Naive thymus-derived CD8-positive, alpha-beta T cell (primary cell): ENCODE data around the gene PHF21A. TPM values are rescaled to one million over a fixed set of nuclear protein-coding genes. Genes with fewer than 3 reads are reported as not detected.
A peak's percentile ranks its signal among the peaks of the same experiment; 100 is the strongest.

Experiments
- ATAC-seq, 2 donors: fragments of 150-1000 bp; cut with Tn5 transposase in 1 of 2; sonication (Bioruptor Pico), chemical (Tn5 transposase) in 1 of 2; 1 replicate in 1 of 2; 2 replicates in 1 of 2; pipeline ENCODE4 v1.10.0; 2021; ENCODE audit warnings: mild to moderate bottlenecking in 2 of 2, moderate library complexity in 2 of 2
- POLR2A ChIA-PET: fragments of 350-600 bp; sonication (Branson Sonifier 250); formaldehyde crosslinking; loops from one replicate; lab custom pipeline; 2021; ENCODE audit warnings: antibody characterized with exemption; lab: Charles Lee
- DNase-seq, 10 donors: peaks; one replicate each; pipeline versions ENCODE4 v3.0.0 to v3.0.0-alpha.2; 2020 to 2022
- H3K27ac Mint-ChIP-seq, 10 donors: one replicate each; pipeline ENCODE4 v1.8.0; 2020 to 2022; ENCODE audit warnings: mild to moderate bottlenecking in 10 of 10, mixed read lengths in 10 of 10, moderate library complexity in 4 of 10, inconsistent platforms in 1 of 10
- H3K27me3 Mint-ChIP-seq, 5 donors: one replicate each; pipeline ENCODE4 v1.8.0; 2021 to 2022; ENCODE audit warnings: mixed read lengths in 5 of 5
- H3K36me3 Mint-ChIP-seq, 3 donors: one replicate each; pipeline ENCODE4 v1.8.0; 2020 to 2022; ENCODE audit warnings: mixed read lengths in 3 of 3, mild to moderate bottlenecking in 2 of 3, inconsistent platforms in 1 of 3
- H3K4me1 Mint-ChIP-seq, 4 donors: one replicate each; pipeline ENCODE4 v1.8.0; 2021 to 2022; ENCODE audit warnings: mixed read lengths in 4 of 4
- H3K4me3 Mint-ChIP-seq, 10 donors: one replicate each; pipeline ENCODE4 v1.8.0; 2020 to 2022; ENCODE audit warnings: mild to moderate bottlenecking in 10 of 10, mixed read lengths in 10 of 10, moderate library complexity in 6 of 10, inconsistent platforms in 1 of 10
- H3K9me3 Mint-ChIP-seq, 9 donors: one replicate each; pipeline ENCODE4 v1.8.0; 2020 to 2022; ENCODE audit warnings: mixed read lengths in 9 of 9, mild to moderate bottlenecking in 3 of 9, inconsistent platforms in 1 of 9, moderate library complexity in 1 of 9
- polyA plus RNA-seq, 3 donors: library from polyadenylated mRNA; unstranded; fragments of 300-500 nt; fragmentation: Illumina TruSeq; gene quantifications; one replicate each; pipeline ENCODE4 v1.2.3, GENCODE V29; 2021
- total RNA-seq, 8 experiments: library from RNA in 2 of 8; stranded (reverse) in 2 of 8; gene quantifications; one replicate each; pipeline ENCODE4 v1.2.3 and lab custom pipeline; 2021 to 2026

Gene PHF21A
- 10 to 100 TPM; 55.7 to 60.7 TPM for total RNA-seq
- 1 to 10 TPM; 4.9 to 9.2 (median 6.6) TPM for polyA plus RNA-seq
- 10.7 to 43.3 (median 35.0) reads per million in 6 experiments for total RNA-seq (lab: John Stamatoyannopoulos, UW)

GRCh38 chr11:46121301-46121723 lies at the start of gene PHF21A:
PHF21A (minus strand) TSS chr11:46121454; CDS start chr11:46084219, 37,235 bp downstream.
- POLR2A ChIA-PET: interaction anchor here (0.8 to 1.5 kb wide), 7 partner anchors 9 to 274 kb away, joined by 3 to 6 read pairs (median 3); partner anchors contain the start of genes CRY2 and LARGE2
- ATAC-seq (peak; percentile 62 to 66), DNase-seq (peak; percentile 79 to 93 (median 88))
- H3K27me3 Mint-ChIP-seq: no peaks in the 10 kb centered on the region
- H3K4me3 Mint-ChIP-seq: peak within 1 kb of the TSS; percentile 87 to 97 (median 92)
- peak within 1 kb of the TSS; percentile 90 to 98 (median 94) for H3K27ac Mint-ChIP-seq
- H3K4me1 Mint-ChIP-seq: peaks cover 19 to 42% (median 34%) of the 10 kb centered on the region in 4 donors
- no peaks in the 10 kb centered on the region for H3K9me3 Mint-ChIP-seq
- H3K36me3 Mint-ChIP-seq: no peaks in the 10 kb centered on the region

GRCh38 chr11:46170797-46171196 lies 49.5 kb upstream of the PHF21A start:
- ATAC-seq: no peak
- no peak for DNase-seq

GRCh38 chr11:46162700-46163099 lies 41.4 kb upstream of the PHF21A start:
- POLR2A ChIA-PET: no interaction called here
- peaks cover 29 to 84% (median 38%) of the 10 kb centered on the region in 5 donors for H3K27me3 Mint-ChIP-seq
- H3K27ac Mint-ChIP-seq: no peak overlapping the region
- H3K4me3 Mint-ChIP-seq: no peak overlapping the region
- DNase-seq: no peak
- no peaks in the 10 kb centered on the region for H3K9me3 Mint-ChIP-seq
- H3K4me1 Mint-ChIP-seq: peaks cover 0 to 1% (median 0%) of the 10 kb centered on the region in 4 donors
- peak in 1 of 2 donors; percentile 16 for ATAC-seq
- H3K36me3 Mint-ChIP-seq: peaks cover 0 to 6% (median 0%) of the 10 kb centered on the region in 3 donors

More at GRCh38 chr11:46170797-46171196, 49.5 kb upstream of the PHF21A start:
- Mint-ChIP-seq H3K36me3 (peaks cover 0 to 6% (median 0%) of the 10 kb centered on the region in 3 donors), H3K4me3 (no peak overlapping the region), H3K9me3 (no peaks in the 10 kb centered on the region), H3K27ac (no peak overlapping the region), H3K4me1 (peaks cover 0 to 2% (median 0%) of the 10 kb centered on the region in 4 donors), H3K27me3 (peaks cover 15 to 66% (median 20%) of the 10 kb centered on the region in 5 donors)
- POLR2A ChIA-PET: no interaction called here

DNA sequence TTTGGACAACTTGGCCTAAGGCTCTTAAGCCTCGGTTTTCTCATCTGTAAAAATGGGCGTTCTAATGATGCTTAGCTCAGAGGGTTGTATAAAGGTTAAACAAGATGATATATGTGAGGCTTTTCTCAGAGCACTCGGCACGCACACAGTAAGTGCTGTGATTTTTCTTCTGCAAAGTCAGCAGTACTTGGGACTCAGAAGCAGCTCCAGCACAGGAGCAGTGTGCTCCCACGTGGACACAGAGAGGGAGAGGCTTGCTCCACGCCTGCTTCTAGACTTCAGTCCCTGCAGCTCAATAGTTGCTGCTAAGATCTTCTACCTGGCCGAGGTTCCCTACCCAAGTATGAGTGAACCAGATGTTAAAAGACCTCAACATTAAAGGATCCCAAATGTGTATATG lies 39.9 kb upstream of the PHF21A start:
- POLR2A ChIA-PET: interaction anchor here (0.6 kb wide), 1 partner anchor 521 kb away, joined by 3 read pairs; no protein-coding TSS in a partner anchor
- Mint-ChIP-seq H3K36me3 (peaks cover 0 to 4% (median 0%) of the 10 kb centered on the region in 3 donors), H3K27ac (no peak overlapping the region), H3K4me3 (no peak overlapping the region), H3K9me3 (no peaks in the 10 kb centered on the region), H3K4me1 (peaks cover 0 to 1% (median 0%) of the 10 kb centered on the region in 4 donors), H3K27me3 (peaks cover 24 to 76% (median 34%) of the 10 kb centered on the region in 5 donors)
- ATAC-seq (no peak), DNase-seq (no peak)

DNA sequence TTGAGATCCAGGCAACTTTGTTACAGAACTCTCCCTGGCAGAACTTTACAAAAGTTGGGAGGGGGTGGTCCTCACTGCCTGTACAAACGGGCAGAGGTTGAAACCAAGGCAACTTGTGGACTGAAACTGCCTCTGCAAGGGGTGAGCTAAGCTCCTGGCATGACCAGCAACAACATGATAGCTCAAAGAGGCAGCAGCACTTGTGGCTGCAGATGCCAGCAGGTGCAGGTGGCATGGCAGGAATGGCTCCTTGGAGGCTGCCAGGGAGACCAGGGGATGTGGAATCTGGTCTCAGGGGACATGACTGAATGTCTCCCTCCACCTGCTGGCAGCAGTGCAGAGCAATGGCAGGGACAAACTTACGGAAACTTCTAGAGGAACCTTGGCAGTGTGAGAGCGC lies 38.8 kb upstream of the PHF21A start:
- POLR2A ChIA-PET: no interaction called here
- ATAC-seq (no peak), DNase-seq (no peak)
- no peaks in the 10 kb centered on the region for H3K36me3 Mint-ChIP-seq
- H3K4me1 Mint-ChIP-seq: peaks cover 0 to 1% (median 0%) of the 10 kb centered on the region in 4 donors
- no peak overlapping the region for H3K27ac Mint-ChIP-seq
- H3K9me3 Mint-ChIP-seq: no peaks in the 10 kb centered on the region
- H3K4me3 Mint-ChIP-seq: no peak overlapping the region
- peaks cover 19 to 65% (median 33%) of the 10 kb centered on the region in 5 donors for H3K27me3 Mint-ChIP-seq

DNA sequence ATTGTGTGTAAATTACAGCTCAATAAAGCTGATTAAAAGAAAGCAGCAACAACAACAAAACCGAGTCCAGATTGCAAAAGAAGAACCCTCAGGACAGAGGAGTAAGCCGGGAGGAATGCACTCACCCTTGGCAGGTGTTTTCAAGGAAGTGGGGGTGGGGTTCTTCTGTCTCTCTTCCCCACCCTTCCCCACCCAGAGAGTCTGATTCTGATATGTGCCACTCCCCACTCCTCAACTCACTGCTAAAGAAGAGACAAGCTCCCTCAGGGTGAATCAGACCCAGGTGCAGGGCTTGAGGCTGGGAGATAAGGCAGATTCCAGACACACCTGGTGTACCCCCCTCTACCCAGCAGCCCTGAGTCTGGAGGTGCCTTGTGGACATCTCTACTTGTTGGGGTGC lies 38.4 kb upstream of the PHF21A start:
- H3K4me3 Mint-ChIP-seq: no peak overlapping the region
- POLR2A ChIA-PET: no interaction called here
- no peak for ATAC-seq
- no peaks in the 10 kb centered on the region for H3K36me3 Mint-ChIP-seq
- no peak for DNase-seq
- H3K27me3 Mint-ChIP-seq: peaks cover 18 to 62% (median 33%) of the 10 kb centered on the region in 5 donors
- no peak overlapping the region for H3K27ac Mint-ChIP-seq
- peaks cover 0 to 1% (median 0%) of the 10 kb centered on the region in 4 donors for H3K4me1 Mint-ChIP-seq
- H3K9me3 Mint-ChIP-seq: no peaks in the 10 kb centered on the region

- ATAC-seq (no peak), DNase-seq (no peak)
- peaks cover 0 to 6% (median 0%) of the 10 kb centered on the region in 9 donors for H3K9me3 Mint-ChIP-seq
- no peak overlapping the region for H3K27ac Mint-ChIP-seq
- H3K36me3 Mint-ChIP-seq: peaks cover 0 to 5% (median 0%) of the 10 kb centered on the region in 3 donors
- H3K27me3 Mint-ChIP-seq: peaks cover 1 to 15% (median 6%) of the 10 kb centered on the region in 5 donors
- POLR2A ChIA-PET: interaction anchor here (0.6 kb wide), 1 partner anchor 1566 kb away, joined by 3 read pairs; the partner anchor contains the start of gene AGBL2
- H3K4me3 Mint-ChIP-seq: no peak overlapping the region
- H3K4me1 Mint-ChIP-seq: no peaks in the 10 kb centered on the region
Measured at GRCh38 chr11:46149826-46150225, 28.6 kb upstream of the PHF21A start.

DNA sequence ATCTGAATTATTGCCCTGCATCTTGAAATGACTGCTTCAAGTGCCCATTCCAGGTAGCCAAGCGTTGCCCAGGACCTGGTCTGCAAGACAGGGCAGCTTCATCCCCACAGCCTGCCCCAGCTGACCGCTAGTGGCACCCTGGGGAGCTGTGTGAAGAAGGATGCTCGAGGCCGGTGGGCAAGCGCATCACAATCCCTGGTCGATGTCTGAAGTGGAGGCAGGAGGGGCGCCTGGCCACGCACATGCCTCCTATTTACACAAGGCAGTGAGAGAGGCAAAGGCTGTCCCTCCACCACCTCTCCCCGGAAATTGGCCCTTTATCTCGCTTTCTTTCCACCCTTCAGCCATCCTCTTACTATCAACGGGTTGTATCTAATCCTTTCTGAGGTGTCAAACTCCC lies 28.1 kb upstream of the PHF21A start:
- POLR2A ChIA-PET: no interaction called here
- Mint-ChIP-seq H3K4me3 (no peak overlapping the region), H3K9me3 (peaks cover 0 to 6% (median 0%) of the 10 kb centered on the region in 9 donors), H3K4me1 (no peaks in the 10 kb centered on the region), H3K36me3 (peaks cover 0 to 5% (median 0%) of the 10 kb centered on the region in 3 donors), H3K27me3 (peaks cover 1 to 15% (median 6%) of the 10 kb centered on the region in 5 donors), H3K27ac (no peak overlapping the region)
- ATAC-seq (no peak), DNase-seq (no peak)

GRCh38 chr11:46144741-46145140 lies 23.5 kb upstream of the PHF21A start:
- no peak overlapping the region for H3K4me3 Mint-ChIP-seq
- POLR2A ChIA-PET: no interaction called here
- DNase-seq (no peak), ATAC-seq (no peak)
- no peaks in the 10 kb centered on the region for H3K36me3 Mint-ChIP-seq
- H3K27ac Mint-ChIP-seq: no peak overlapping the region
- peaks cover 0 to 2% (median 0%) of the 10 kb centered on the region in 4 donors for H3K4me1 Mint-ChIP-seq
- H3K9me3 Mint-ChIP-seq: no peaks in the 10 kb centered on the region
- peaks cover 0 to 15% (median 6%) of the 10 kb centered on the region in 5 donors for H3K27me3 Mint-ChIP-seq

DNA sequence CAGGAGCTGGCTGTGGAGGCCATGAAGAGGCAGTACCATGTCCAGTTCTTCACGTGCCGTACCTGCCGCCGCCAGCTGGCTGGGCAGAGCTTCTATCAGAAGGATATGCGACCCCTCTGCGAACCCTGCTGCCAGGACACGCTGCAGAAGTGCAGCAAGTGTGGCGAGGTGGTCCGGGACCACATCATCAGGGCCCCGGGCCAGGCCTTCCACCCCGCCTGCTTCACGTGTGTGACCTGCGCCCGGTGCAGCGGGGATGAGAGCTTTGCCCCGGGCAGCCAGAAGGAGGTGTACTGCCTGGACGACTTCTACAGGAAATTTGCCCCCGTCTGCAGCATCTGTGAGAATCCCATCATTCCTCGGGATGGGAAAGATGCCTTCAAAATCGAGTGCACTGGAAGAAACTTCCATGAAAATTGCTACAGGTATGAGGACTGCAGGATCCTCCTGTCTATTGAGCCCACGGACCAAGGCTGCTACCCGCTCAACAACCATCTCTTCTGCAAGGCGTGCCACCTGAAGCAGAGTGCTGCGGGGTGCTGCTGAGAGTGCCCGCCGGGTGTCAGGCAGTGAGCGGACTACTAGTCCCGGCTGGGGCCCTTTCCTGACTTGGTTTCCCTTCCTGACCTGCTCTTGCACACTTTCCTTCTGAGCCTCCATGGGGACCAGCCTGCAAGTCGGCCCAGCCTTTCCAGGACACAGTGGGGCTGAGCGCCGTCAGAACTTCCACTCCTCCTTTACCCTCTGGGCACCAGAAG lies 22.0 kb upstream of the PHF21A start:
- no peak overlapping the region for H3K4me3 Mint-ChIP-seq
- ATAC-seq: no peak
- POLR2A ChIA-PET: no interaction called here
- H3K27ac Mint-ChIP-seq: peak overlapping the region in 1 of 10 donors; percentile 21
- peaks cover 0 to 2% (median 0%) of the 10 kb centered on the region in 4 donors for H3K4me1 Mint-ChIP-seq
- peaks cover 0 to 17% (median 6%) of the 10 kb centered on the region in 5 donors for H3K27me3 Mint-ChIP-seq
- DNase-seq: no peak
- H3K9me3 Mint-ChIP-seq: no peaks in the 10 kb centered on the region
- no peaks in the 10 kb centered on the region for H3K36me3 Mint-ChIP-seq

DNA sequence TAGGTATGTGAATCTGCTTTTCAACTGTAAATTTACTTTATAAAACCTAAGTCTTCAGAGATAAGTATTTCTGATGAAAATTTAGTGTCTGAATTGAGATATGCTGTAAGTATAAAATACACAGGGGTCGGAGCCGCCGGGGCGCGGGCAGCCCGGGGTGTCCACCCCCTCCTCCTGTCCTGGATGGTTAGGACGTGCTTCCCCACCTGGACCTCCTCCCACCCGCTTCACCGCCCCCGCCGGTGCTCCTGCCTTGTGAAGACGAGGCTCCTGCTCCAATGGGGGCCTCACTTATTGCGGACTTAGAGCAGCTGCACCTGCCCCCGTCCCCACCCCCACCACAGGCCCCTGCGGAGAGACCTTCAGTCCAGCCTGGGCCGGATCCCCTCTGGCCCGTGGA lies 21.3 kb upstream of the PHF21A start:
- no peaks in the 10 kb centered on the region for H3K9me3 Mint-ChIP-seq
- H3K36me3 Mint-ChIP-seq: no peaks in the 10 kb centered on the region
- peaks cover 0 to 2% (median 0%) of the 10 kb centered on the region in 4 donors for H3K4me1 Mint-ChIP-seq
- no peak overlapping the region for H3K27ac Mint-ChIP-seq
- ATAC-seq (no peak), DNase-seq (no peak)
- POLR2A ChIA-PET: no interaction called here
- H3K4me3 Mint-ChIP-seq: no peak overlapping the region
- peaks cover 0 to 14% (median 6%) of the 10 kb centered on the region in 5 donors for H3K27me3 Mint-ChIP-seq

GRCh38 chr11:46141597-46141996 lies 20.3 kb upstream of the PHF21A start:
- H3K9me3 Mint-ChIP-seq: no peaks in the 10 kb centered on the region
- ATAC-seq: no peak
- H3K27me3 Mint-ChIP-seq: peaks cover 0 to 10% (median 3%) of the 10 kb centered on the region in 5 donors
- H3K4me3 Mint-ChIP-seq: no peak overlapping the region
- no peak for DNase-seq
- H3K36me3 Mint-ChIP-seq: no peaks in the 10 kb centered on the region
- POLR2A ChIA-PET: no interaction called here
- no peak overlapping the region for H3K27ac Mint-ChIP-seq
- peaks cover 0 to 2% (median 0%) of the 10 kb centered on the region in 4 donors for H3K4me1 Mint-ChIP-seq

GRCh38 chr11:46134540-46134939 lies 13.3 kb upstream of the PHF21A start:
- Mint-ChIP-seq H3K27ac (no peak overlapping the region), H3K36me3 (no peaks in the 10 kb centered on the region), H3K27me3 (peaks cover 0 to 2% (median 0%) of the 10 kb centered on the region in 5 donors), H3K4me1 (no peaks in the 10 kb centered on the region), H3K9me3 (no peaks in the 10 kb centered on the region), H3K4me3 (no peak overlapping the region)
- DNase-seq (no peak), ATAC-seq (no peak)
- POLR2A ChIA-PET: no interaction called here
